Stimulated activated CD8-positive, alpha-beta memory T cell treated with anti-CD3 and anti-CD28 coated beads, Interleukin-12 subunit alpha, Interleukin-12 subunit beta, amount 100 ng/mL, for 1 hour (primary cell): ENCODE measurements around the gene SYTL2.
A peak's percentile ranks its signal among the peaks of the same experiment; 100 is the strongest.
"Not testable (repeated sequence)": the region's sequence is repeated elsewhere in the genome, so short reads cannot be mapped to it uniquely, and the experiment has no call there.

Source experiments
- DNase-seq: peaks from one replicate; pipeline ENCODE4 v3.0.0-alpha.2; 2020; ENCODE audit warnings: low read depth

The SYTL2 gene

GRCh38 chr11:85682330-85683305, 128.3 kb downstream of the SYTL2 start:
- DNase-seq = peak; percentile 43

GRCh38 chr11:85680897-85681296, 130.0 kb downstream of the SYTL2 start:
- DNase-seq = no peak

DNA sequence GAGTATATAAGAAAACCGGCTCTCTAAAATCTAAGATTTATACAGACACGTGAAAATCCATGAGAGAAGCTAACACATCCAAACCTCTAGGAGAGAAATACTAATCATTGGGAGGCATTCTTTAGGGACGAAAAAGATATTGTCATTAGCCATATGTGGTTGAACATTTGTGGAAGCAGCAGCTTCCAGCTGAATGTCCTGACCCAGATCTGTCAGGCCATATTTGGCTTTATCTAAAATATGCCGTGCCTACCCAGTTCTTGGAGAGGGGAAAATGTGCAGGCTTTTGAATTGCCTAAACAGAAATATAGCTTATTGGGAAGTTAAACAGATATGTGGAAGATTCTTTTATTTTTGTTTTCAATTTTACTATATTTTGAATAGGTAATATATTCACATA, 131.4 kb downstream of the SYTL2 start:
- no peak for DNase-seq

- DNase-seq = no peak
Measured at GRCh38 chr11:85673393-85673792, 137.5 kb downstream of the SYTL2 start.

DNA sequence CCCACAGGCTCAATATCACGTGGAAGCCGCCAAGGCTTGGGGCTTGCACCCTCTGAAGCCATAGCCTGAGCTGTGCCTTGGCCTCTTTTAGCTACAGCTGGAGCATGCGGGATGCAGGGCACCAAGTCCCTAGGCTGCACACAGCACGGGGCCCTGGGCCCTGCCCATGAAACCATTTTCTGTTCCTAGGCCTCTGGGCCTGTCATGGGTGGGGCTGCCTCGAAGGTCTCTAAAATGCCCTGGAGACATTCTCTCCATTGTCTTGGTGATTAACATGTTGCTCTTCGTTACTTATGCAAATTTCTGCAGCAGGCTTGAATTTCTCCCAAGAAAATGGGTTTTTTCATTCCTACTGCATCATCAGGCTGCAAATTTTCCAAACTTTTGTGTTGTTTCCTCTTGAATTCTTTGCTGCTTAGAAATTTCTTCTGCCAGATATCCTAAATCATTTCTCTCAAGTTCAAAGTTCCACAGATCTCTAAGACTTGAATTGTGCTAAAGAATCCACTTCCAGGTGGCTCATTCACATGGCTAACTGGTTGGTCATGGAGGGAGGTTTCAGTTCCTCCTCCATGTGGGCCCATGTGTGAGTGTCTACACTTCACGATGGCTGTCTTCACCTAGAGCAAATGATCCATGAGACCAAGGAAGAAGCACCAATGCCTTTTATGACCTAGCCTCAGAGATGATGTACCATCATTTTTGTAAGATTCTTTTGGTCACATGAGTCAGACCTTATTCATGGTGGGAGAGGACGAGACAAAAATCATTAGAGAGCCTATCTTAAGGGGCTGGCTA, 138.6 kb downstream of the SYTL2 start:
- DNase-seq = no peak

DNA sequence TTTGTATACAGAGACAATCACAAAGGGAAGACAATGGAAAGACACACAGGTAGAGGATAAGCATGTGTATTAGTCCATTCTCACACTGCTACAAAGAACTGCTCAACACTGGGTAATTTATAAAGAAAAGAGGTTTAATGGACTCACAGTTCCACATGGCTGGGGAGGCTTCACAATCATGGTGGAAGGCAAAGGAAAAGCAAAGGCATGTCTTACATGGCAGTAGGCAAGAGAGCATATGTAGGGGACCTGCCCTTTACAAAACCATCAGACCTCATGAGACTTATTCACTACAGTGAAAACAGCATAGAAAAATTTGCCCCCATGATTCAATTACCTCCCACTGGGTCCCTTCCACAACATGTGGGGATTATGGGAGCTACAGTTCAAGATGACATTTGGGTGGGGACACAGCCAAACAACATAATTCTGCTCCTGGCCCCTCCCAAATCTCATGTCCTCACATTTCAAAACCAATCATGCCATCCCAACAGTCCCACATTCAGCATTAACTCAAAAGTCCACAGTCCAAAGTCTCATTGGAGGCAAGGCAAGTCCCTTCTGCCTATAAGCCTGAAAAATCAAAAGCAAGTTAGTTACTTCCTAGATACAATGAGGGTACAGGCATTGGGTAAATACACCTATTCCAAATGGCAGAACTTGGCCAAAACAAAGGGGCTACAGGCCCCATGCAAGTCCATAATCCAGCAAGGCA, 139.8 kb downstream of the SYTL2 start:
- not testable (repeated sequence) for DNase-seq

- no peak for DNase-seq
Measured at GRCh38 chr11:85668157-85668556, 142.8 kb downstream of the SYTL2 start.

GRCh38 chr11:85666687-85667086, 144.3 kb downstream of the SYTL2 start:
- DNase-seq = no peak

- no peak for DNase-seq
Measured at GRCh38 chr11:85665733-85666132, 145.2 kb downstream of the SYTL2 start.

DNA sequence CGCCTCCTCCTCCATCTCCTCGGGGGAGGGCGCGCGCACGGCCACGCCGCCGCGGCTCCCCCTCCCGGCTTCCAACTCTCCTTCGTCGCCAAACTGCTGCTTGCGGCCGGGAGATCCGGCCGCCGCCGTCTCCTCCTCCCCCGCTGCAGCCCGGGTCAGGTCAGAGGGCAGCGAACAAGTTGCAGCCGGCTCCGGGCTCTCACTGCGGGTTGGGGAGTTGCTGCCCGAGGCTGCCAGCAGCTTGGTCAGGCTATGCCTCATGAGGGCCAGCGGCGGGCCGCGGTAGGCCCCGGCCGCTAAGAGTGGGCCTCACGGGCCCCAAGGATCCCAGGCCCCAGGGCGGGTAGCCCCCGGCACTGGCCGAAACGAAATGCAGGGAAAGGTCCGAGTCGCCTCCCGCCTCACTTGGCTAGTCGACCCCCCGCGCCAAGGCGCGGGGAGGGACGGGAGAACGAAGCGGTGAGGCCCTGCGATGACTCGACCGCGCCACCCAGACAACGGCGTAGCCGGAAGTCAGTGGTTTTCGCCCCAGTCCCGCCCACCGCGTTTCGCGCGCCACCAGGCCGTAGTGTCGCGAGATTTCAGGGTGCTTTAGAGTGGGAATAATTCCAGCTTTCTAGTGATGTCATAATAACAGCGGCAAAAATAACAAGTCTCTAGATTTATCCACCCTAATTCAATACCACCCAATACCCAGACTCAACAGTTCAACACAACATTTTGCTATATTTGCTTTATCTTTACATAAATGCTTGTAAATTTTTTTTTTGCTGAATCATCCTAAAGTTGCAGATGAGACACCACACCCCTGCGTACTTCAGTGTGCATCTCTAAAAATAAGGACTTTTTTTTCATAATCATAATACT, 146.1 kb downstream of the SYTL2 start, which contains the start of gene CREBZF:
Gene CREBZF, minus strand, starts transcription at position 515 of the 867 bp plus-strand sequence. Its CDS starts 254 bp downstream, at position 261.
- peak; percentile 89 for DNase-seq

GRCh38 chr11:85663753-85664614, 147.0 kb downstream of the SYTL2 start:
- peak; percentile 82 for DNase-seq

DNA sequence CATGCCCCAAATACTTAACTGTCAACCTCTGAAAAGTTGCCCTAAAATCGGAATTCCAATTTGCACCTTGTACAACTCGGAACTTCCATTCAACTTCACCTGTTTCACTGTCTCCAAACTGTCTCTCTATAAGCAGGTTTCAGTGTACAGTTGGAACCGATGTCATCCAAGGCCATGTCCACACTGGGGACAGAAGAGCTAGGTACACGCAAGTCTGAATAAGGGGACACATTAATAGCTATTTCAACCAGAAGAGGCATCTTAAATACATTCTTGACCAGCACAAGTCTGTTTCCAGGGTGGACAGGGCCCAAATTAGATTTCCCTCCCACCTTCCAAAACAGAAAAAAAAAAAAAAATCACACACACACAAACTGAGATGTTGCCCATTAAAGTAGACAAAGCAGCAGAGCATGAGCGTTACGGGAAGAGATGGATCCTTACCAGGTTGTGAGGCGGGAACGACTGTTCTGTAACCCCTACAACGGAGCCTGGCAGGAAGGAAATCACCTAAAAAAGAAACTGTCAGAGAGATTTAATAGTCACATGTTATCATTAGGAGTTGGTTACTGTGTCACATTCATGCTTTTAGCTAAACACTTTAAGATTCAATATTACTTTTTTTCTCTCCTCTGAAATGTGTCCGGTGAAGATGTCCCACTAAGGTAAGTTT, 147.7 kb downstream of the SYTL2 start:
- DNase-seq = no peak

GRCh38 chr11:85661972-85662664, 148.8 kb downstream of the SYTL2 start:
- DNase-seq = no peak

DNA sequence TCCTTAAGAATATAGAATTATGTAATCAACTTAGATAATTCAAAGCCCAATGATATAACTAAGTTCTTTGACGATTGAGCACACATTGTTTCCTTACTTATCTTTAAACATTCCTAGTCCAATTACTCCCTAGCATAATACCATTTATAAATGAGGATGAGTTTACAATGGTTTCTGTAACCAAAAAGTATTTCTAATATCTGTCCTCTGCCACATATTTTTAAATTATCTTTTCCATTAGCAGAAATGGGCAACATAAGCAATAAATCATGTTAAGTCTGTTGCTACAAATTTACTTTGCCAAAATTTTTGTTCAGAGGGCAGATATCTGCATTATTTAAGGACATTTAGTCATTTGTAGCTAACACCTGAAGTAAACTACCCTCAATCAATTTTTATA, 152.8 kb downstream of the SYTL2 start:
- DNase-seq = no peak

DNA sequence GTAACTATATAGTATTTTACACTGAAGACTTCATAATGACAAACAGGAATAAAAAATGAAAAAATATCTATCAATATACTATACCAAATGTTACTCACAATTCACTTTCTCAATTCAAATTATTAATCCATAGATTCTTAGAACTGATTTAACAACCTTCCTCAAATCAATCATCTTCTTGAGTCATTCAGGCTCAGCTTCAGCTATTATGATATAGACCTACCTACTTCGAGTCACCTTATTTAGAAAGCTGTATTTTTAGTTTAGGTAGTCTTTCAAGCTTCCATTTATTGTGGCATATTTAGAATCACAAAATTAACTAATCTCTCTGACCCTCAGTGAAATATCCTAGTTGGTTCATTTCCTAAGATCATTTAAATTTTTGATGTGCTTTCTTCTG, 154.2 kb downstream of the SYTL2 start:
- no peak for DNase-seq

DNA sequence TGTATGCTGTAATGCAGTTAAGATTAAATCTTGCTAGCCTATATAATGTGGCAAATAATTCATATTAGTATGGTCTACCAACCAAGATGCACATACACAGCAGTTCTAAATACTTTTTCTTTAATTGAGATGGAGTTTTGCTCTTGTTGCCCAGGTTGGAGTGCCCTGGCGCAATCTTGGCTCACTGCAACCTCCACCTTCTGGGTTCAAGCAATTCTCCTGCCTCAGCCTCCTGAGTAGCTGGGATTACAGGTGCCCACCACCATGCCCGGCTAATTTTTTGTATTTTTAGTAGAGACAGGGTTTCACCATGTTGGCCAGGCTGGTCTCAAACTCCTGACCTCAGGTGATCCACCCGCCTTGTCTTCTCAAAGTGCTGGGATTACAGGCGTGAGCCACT, 156.6 kb downstream of the SYTL2 start:
- not testable (repeated sequence) for DNase-seq

- no peak for DNase-seq
Measured at GRCh38 chr11:85652786-85653447, 158.0 kb downstream of the SYTL2 start.

GRCh38 chr11:85651118-85651517, 159.8 kb downstream of the SYTL2 start:
- no peak for DNase-seq
